Activated CD8-positive, alpha-beta T cell treated with anti-CD3 and anti-CD28 coated beads for 36 hours (primary cell): ENCODE data around the gene CNTNAP2. TPM values are rescaled to one million over a fixed set of nuclear protein-coding genes. Genes with fewer than 3 reads are reported as not detected.

Source experiments
- ATAC-seq: fragments of 200-7000 bp; cut with Tn5 transposase; one replicate; pipeline ENCODE4 v1.10.0; 2021; ENCODE audit warnings: mild to moderate bottlenecking, moderate library complexity
- CTCF ChIA-PET: fragments of 350-600 bp; sonication (Branson Sonifier 250); formaldehyde crosslinking; loops from one replicate; lab custom pipeline; 2021; ENCODE audit warnings: antibody characterized with exemption; lab: Charles Lee
- POLR2A ChIA-PET: fragments of 350-600 bp; sonication (Branson Sonifier 250); formaldehyde crosslinking; loops from one replicate; lab custom pipeline; 2021; ENCODE audit warnings: antibody characterized with exemption; lab: Charles Lee
- DNase-seq: peaks from one replicate; pipeline ENCODE4 v3.0.0-alpha.2; 2020
- H3K27ac Mint-ChIP-seq: one replicate; pipeline ENCODE4 v1.8.0; 2021; ENCODE audit warnings: mild to moderate bottlenecking, mixed read lengths
- H3K27me3 Mint-ChIP-seq: one replicate; pipeline ENCODE4 v1.8.0; 2021; ENCODE audit warnings: mixed read lengths
- H3K36me3 Mint-ChIP-seq: one replicate; pipeline ENCODE4 v1.8.0; 2021; ENCODE audit warnings: low read depth, mixed read lengths
- H3K4me1 Mint-ChIP-seq: one replicate; pipeline ENCODE4 v1.8.0; 2021; ENCODE audit warnings: low read depth, mixed read lengths
- H3K4me3 Mint-ChIP-seq: one replicate; pipeline ENCODE4 v1.8.0; 2021; ENCODE audit warnings: mild to moderate bottlenecking, moderate library complexity, mixed read lengths
- H3K9me3 Mint-ChIP-seq: one replicate; pipeline ENCODE4 v1.8.0; 2021; ENCODE audit warnings: mixed read lengths
- intact Hi-C: fragments of 100-400 bp; cut with micrococcal nuclease; formaldehyde crosslinking; loops from one replicate; pipeline ENCODE4 v1.10.0; 2022
- total RNA-seq, 2 experiments: library from RNA; stranded (reverse); gene quantifications; one replicate each; pipeline ENCODE4 v1.2.3, GENCODE V29; 2021
- TF ChIP-seq, protein P1 (sequence below): fragments of 200-600 bp; IDR thresholded peaks from one replicate; pipeline ENCODE4 v1.8.0; 2022; ENCODE audit warnings: antibody characterized with exemption, mild to moderate bottlenecking

The CNTNAP2 gene
- total RNA-seq, 2 experiments from 2014 or later: not detected

DNA sequence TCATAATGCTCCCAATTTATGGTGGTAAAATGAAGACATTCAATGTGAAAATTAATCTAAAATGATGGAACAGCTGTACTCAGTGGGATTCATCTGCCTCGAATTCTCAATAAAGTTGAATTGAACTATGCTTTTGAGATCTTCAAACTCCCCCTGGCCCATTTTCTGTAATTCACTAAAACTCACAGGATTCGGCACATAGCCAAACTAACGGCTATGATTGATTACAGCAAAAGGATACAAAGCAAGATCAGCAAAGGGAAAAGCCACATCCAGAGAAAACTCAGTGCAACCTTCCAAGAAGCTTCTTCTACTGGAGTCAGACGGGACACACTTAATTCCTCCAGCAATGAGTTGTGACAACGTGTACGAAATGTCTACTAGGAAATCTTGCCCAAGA, 307.5 kb downstream of the CNTNAP2 start:
- Mint-ChIP-seq H3K36me3 (no peaks in the 10 kb centered on the region), H3K27me3 (no peaks in the 10 kb centered on the region), H3K4me3 (no peak overlapping the region), H3K27ac (no peak overlapping the region), H3K9me3 (peaks cover 7% of the 10 kb centered on the region), H3K4me1 (no peaks in the 10 kb centered on the region)
- intact Hi-C loops: no loop called here
- DNase-seq: no peak
- TF ChIP-seq, protein P1, sequence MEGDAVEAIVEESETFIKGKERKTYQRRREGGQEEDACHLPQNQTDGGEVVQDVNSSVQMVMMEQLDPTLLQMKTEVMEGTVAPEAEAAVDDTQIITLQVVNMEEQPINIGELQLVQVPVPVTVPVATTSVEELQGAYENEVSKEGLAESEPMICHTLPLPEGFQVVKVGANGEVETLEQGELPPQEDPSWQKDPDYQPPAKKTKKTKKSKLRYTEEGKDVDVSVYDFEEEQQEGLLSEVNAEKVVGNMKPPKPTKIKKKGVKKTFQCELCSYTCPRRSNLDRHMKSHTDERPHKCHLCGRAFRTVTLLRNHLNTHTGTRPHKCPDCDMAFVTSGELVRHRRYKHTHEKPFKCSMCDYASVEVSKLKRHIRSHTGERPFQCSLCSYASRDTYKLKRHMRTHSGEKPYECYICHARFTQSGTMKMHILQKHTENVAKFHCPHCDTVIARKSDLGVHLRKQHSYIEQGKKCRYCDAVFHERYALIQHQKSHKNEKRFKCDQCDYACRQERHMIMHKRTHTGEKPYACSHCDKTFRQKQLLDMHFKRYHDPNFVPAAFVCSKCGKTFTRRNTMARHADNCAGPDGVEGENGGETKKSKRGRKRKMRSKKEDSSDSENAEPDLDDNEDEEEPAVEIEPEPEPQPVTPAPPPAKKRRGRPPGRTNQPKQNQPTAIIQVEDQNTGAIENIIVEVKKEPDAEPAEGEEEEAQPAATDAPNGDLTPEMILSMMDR: no peak
- ChIA-PET POLR2A (no interaction called here), CTCF (no interaction called here)
- no peak for ATAC-seq

DNA sequence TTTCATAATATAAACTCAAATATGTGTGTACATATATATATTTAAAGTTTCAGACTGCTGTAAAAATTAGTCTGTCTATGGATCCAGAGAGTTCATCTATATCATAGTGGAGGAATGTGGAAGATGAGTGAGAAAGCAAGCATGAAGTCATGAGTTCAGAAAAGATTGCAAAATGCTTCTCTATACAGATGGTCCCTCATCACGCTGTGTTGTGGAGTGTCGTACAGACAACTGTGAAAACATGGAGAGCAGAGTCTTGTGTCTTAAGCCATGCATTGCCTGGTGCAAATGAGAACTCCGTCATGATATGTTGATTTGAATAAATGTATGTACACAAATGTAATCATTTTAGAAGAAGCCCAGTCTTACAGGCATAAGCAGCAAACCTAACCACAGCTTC, 316.9 kb downstream of the CNTNAP2 start:
- no peak for ATAC-seq
- TF ChIP-seq, protein P1: no peak
- no peak overlapping the region for H3K4me3 Mint-ChIP-seq
- H3K4me1 Mint-ChIP-seq: no peaks in the 10 kb centered on the region
- ChIA-PET POLR2A (no interaction called here), CTCF (no interaction called here)
- DNase-seq: no peak
- no peaks in the 10 kb centered on the region for H3K36me3 Mint-ChIP-seq
- H3K9me3 Mint-ChIP-seq: peaks cover 13% of the 10 kb centered on the region
- intact Hi-C loops: no loop called here
- no peaks in the 10 kb centered on the region for H3K27me3 Mint-ChIP-seq
- no peak overlapping the region for H3K27ac Mint-ChIP-seq

DNA sequence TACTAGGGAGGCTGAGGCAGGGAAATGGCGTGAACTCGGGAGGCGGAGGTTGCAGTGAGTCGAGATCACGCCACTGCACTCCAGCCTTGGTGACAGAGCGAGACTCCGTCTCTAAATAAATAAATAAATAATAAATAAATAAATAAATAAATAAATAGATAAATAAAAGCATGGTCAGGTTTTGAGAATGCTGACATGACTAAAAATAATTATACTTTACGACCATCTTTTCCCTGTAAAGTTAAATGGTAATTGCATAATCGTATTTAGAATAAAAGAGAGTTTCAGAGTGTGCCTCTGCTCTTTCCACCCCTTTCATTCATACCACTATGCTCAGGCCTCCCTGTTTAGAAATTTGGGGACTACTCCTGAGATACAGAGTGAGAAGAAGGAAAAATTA, 326.5 kb downstream of the CNTNAP2 start:
- H3K36me3 Mint-ChIP-seq: no peaks in the 10 kb centered on the region
- no peak for DNase-seq
- no peaks in the 10 kb centered on the region for H3K27me3 Mint-ChIP-seq
- H3K9me3 Mint-ChIP-seq: peaks cover 2% of the 10 kb centered on the region
- intact Hi-C loops: no loop called here
- TF ChIP-seq, protein P1: no peak
- no peaks in the 10 kb centered on the region for H3K4me1 Mint-ChIP-seq
- H3K4me3 Mint-ChIP-seq: no peak overlapping the region
- no peak for ATAC-seq
- CTCF ChIA-PET: no interaction called here
- no peak overlapping the region for H3K27ac Mint-ChIP-seq
- POLR2A ChIA-PET: no interaction called here

DNA sequence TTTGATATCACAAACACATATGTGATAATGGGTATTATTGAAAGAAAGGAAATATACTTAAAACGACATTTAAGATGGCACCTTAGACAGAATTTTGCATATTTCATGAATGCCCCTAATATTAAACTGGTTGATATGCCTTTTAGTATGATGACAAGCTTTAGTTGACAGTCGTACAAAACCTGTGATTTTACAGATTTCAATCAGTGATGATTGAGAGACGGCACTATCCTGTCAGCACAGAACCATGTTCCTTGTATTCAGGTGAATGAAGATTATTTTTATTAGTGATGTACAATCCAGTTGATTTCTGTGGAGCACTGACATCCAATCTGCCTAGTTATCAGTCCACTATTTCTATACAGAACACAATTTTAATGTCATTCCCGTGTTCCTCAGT, 333.0 kb downstream of the CNTNAP2 start:
- TF ChIP-seq, protein P1: no peak
- no peaks in the 10 kb centered on the region for H3K27me3 Mint-ChIP-seq
- DNase-seq (no peak), ATAC-seq (no peak)
- H3K9me3 Mint-ChIP-seq: peaks cover 14% of the 10 kb centered on the region
- ChIA-PET CTCF (no interaction called here), POLR2A (no interaction called here)
- no peaks in the 10 kb centered on the region for H3K4me1 Mint-ChIP-seq
- intact Hi-C loops: no loop called here
- no peak overlapping the region for H3K4me3 Mint-ChIP-seq
- no peak overlapping the region for H3K27ac Mint-ChIP-seq
- no peaks in the 10 kb centered on the region for H3K36me3 Mint-ChIP-seq

DNA sequence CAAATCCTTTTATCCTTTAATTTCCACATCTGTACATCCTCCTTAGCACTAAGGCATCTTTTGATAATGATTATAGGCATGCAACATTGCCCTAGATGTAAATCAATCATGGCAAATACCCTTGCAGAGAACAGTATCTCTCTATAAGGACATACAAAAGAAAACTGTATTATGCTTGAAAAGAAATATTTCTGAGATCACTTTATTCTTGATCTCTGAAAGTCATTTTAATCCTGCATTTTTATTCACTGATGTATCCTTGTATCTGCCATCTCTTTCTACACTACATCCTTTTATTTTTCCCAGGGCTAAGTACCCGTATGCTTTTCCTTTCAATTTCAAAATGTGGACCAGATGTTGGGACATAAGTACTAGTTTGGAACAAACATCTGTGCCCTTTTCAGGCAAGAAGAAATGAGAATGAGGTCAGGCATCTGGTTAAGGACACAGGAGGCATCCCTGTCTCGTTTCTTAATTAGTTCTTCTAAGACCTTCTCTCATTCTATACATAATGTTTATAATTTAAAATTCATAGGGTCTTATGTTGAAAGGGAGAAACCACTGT, 338.6 kb downstream of the CNTNAP2 start:
- POLR2A ChIA-PET: no interaction called here
- CTCF ChIA-PET: no interaction called here
- Mint-ChIP-seq H3K4me1 (no peaks in the 10 kb centered on the region), H3K4me3 (no peak overlapping the region), H3K36me3 (no peaks in the 10 kb centered on the region), H3K27ac (no peak overlapping the region), H3K27me3 (no peaks in the 10 kb centered on the region), H3K9me3 (peaks cover 15% of the 10 kb centered on the region)
- intact Hi-C loops: no loop called here
- TF ChIP-seq, protein P1: no peak
- no peak for DNase-seq
- ATAC-seq: no peak
